ENCODE measurements around the gene PFKFB4. TPM values are rescaled to one million over a fixed set of nuclear protein-coding genes. Genes with fewer than 3 reads are reported as not detected.
"Not testable (repeated sequence)": the region's sequence is repeated elsewhere in the genome, so short reads cannot be mapped to it uniquely, and the experiment has no call there.

Gene PFKFB4
- total and polyA plus RNA-seq, 9 of the 15 experiments (the other 6 are each of a cell fraction or from before 2014, with no cell fraction given) = 0.92 to 56.3 (median 13.5) TPM

GRCh38 chr3:48552111-48552951 is 4.3 kb downstream of the PFKFB4 start:
- ChIA-PET CTCF (ENCODE audit: low intra/inter-chr PET ratio) (no interaction called here), POLR2A (interaction anchor here (0.6 to 0.8 kb wide), 3 partner anchors 23 to 75 kb away, joined by 3 to 4 read pairs (median 3); no protein-coding TSS in a partner anchor)
- WGBS (ENCODE audit: insufficient coverage, low coverage, missing lambda C conversion rate) = 96% methylated on average over 11 of the region's 14 CpGs
- BruUV-seq (replicated peaks) = no TSS peak
- peak overlapping the region in 1 of 2 experiments; percentile 73; a peak in 2 of 4 replicates for H3K9ac ChIP-seq (ENCODE audit: insufficient read depth in 1 of 2, low read depth in 2 of 2, low read length in 2 of 2)
- H3K27ac ChIP-seq (ENCODE audit: extremely low read depth, low read depth, low read length) = no peak overlapping the region
- peaks cover 56% of the 10 kb centered on the region; the same call in 2 of the 3 replicates for H3K36me3 ChIP-seq (ENCODE audit: control insufficient read depth, insufficient read depth, low read length)
- peaks cover 11% of the 10 kb centered on the region for H3K9me1 ChIP-seq (ENCODE audit: control insufficient read depth, insufficient read depth, low read length)
- no peak overlapping the region for H3K4me3 ChIP-seq
- TF ChIP-seq ZNF232 (CRISPR knock-in tag; IDR thresholded peaks at IDR 0.05) (no peak), SNRNP70 (optimal IDR thresholded peaks at IDR 0.05; ENCODE audit: low read depth, low read length) (no peak), POLR3A (IDR thresholded peaks at IDR 0.05; ENCODE audit: borderline replicate concordance, extremely low read depth, insufficient read depth, insufficient read length) (no peak), FOXJ2 (tag; IDR thresholded peaks at IDR 0.05) (no peak), ZNF354B (CRISPR knock-in tag; IDR thresholded peaks at IDR 0.05) (no peak), CBFA2T2 (conservative IDR thresholded peaks at IDR 0.05) (no peak), KLF6 (CRISPR knock-in tag; IDR thresholded peaks at IDR 0.05; ENCODE audit: borderline replicate concordance) (no peak), KLF13 (tag; IDR thresholded peaks at IDR 0.05; ENCODE audit: borderline replicate concordance, low read depth) (no peak), ZNF184 (CRISPR knock-in tag; IDR thresholded peaks at IDR 0.05) (no peak)
- in situ Hi-C loops (cut with MboI) (no loop called here), intact Hi-C loops (cut with micrococcal nuclease) (loop anchor here (10.0 kb wide), 1 partner anchor 278 kb away; no protein-coding TSS in a partner anchor)
- no peak overlapping the region for H3K4me2 ChIP-seq (ENCODE audit: insufficient read depth, low read length)
- no peaks in the 10 kb centered on the region for H3K27me3 ChIP-seq (ENCODE audit: control insufficient read depth in 2 of 2, insufficient read depth in 2 of 2, low read length in 2 of 2)
- DNase-seq (ENCODE audit: extremely low read depth in 1 of 4, low spot score in 3 of 4) (no peak), FAIRE-seq (no peak), ATAC-seq (no peak)
- no peak overlapping the region for H2AFZ ChIP-seq (ENCODE audit: low read depth, low read length)
- H3K4me1 ChIP-seq (replicated peaks in 1 of 2; ENCODE audit: control insufficient read depth in 2 of 2, insufficient read depth in 2 of 2, low read length in 2 of 2) = peaks cover 16 to 33% of the 10 kb centered on the region in 2 experiments; a peak in 4 of 5 replicates
- no peaks in the 10 kb centered on the region for H3K9me3 ChIP-seq (replicated peaks; ENCODE audit: control insufficient read depth, insufficient read depth, low read depth, low read length)
- peaks cover 53% of the 10 kb centered on the region for H3K79me2 ChIP-seq (ENCODE audit: control insufficient read depth, insufficient read depth, low read length)
- H4K20me1 ChIP-seq (replicated peaks; ENCODE audit: control insufficient read depth, insufficient read depth, low read length) = peaks cover 6% of the 10 kb centered on the region; the same call in 1 of the 2 replicates

DNA sequence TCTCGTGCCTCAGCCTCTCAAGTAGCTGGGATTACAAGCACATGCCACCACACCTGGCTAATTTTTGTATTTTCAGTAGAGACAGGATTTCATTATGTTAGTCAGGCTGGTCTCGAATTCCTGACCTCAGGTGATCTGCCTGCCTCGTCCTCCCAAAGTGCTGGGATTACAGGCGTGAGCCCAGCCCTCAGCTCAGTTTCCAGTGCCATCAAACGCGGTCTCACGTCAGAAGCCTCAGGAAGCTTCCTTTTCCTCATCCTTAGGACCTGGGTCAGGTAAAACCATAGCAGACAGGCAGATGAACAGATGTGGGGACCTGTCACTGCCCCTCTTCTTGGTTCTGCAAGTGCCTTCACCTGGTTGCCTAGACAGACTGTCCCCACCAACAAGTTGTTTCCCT is 5.0 kb downstream of the PFKFB4 start:
- WGBS (ENCODE audit: insufficient coverage, low coverage, missing lambda C conversion rate) = 88% methylated on average over 5 of the region's 7 CpGs
- H3K9ac ChIP-seq (ENCODE audit: insufficient read depth in 1 of 2, low read depth in 2 of 2, low read length in 2 of 2); H3K4me3 ChIP-seq; H3K4me2 ChIP-seq (ENCODE audit: insufficient read depth, low read length); BruUV-seq (replicated peaks); in situ Hi-C loops (cut with MboI); CTCF ChIA-PET (ENCODE audit: low intra/inter-chr PET ratio); H3K9me3 ChIP-seq (replicated peaks; ENCODE audit: control insufficient read depth, insufficient read depth, low read depth, low read length); H3K27me3 ChIP-seq (ENCODE audit: control insufficient read depth in 2 of 2, insufficient read depth in 2 of 2, low read length in 2 of 2); FAIRE-seq; H4K20me1 ChIP-seq (replicated peaks; ENCODE audit: control insufficient read depth, insufficient read depth, low read length); H3K27ac ChIP-seq (ENCODE audit: extremely low read depth, low read depth, low read length); H2AFZ ChIP-seq (ENCODE audit: low read depth, low read length); DNase-seq (ENCODE audit: extremely low read depth in 1 of 4, low spot score in 3 of 4); ATAC-seq: not testable (repeated sequence)
- intact Hi-C loops (cut with micrococcal nuclease) = loop anchor here (10.0 kb wide), 1 partner anchor 277 kb away; no protein-coding TSS in a partner anchor
- POLR2A ChIA-PET = interaction anchor here (0.9 kb wide), 1 partner anchor 304 kb away, joined by 4 read pairs; no protein-coding TSS in a partner anchor
- Histone ChIP-seq H3K4me1 (replicated peaks in 1 of 2; ENCODE audit: control insufficient read depth in 2 of 2, insufficient read depth in 2 of 2, low read length in 2 of 2) (peaks cover 16 to 28% of the 10 kb centered on the region in 2 experiments; a peak in 4 of 5 replicates), H3K79me2 (ENCODE audit: control insufficient read depth, insufficient read depth, low read length) (peaks cover 53% of the 10 kb centered on the region), H3K36me3 (ENCODE audit: control insufficient read depth, insufficient read depth, low read length) (peaks cover 63% of the 10 kb centered on the region; the same call in 2 of the 3 replicates), H3K9me1 (ENCODE audit: control insufficient read depth, insufficient read depth, low read length) (peaks cover 11% of the 10 kb centered on the region)

All from K562 (cell line).